ENCODE results near the gene WDFY1. TPM values are rescaled to one million over a fixed set of nuclear protein-coding genes. Genes with fewer than 3 reads are reported as not detected.
"Not testable (repeated sequence)": the region's sequence is repeated elsewhere in the genome, so short reads cannot be mapped to it uniquely, and the experiment has no call there.

The WDFY1 gene
- total RNA-seq, 2 donors from 2014 or later = 14.1 to 20.5 TPM

GRCh38 chr2:223969315-223969714 lies 24.2 kb upstream of the WDFY1 start:
- ATAC-seq = no peak
- no peak for DNase-seq
- intact Hi-C loops (cut with DNase I) = no loop called here

GRCh38 chr2:223967981-223968380 lies 22.8 kb upstream of the WDFY1 start:
- intact Hi-C loops (cut with DNase I) = no loop called here
- DNase-seq (no peak), ATAC-seq (no peak)

GRCh38 chr2:223959688-223960087 lies 14.6 kb upstream of the WDFY1 start:
- DNase-seq (no peak), ATAC-seq (peak in 1 of 2 donors; percentile 43)
- intact Hi-C loops (cut with DNase I) = no loop called here

- ATAC-seq = peak; percentile 99 to 100
- intact Hi-C loops (cut with DNase I) = no loop called here
Measured at GRCh38 chr2:223957092-223957851, 12.1 kb upstream of the WDFY1 start, which contains the start of gene MRPL44. Gene MRPL44 (plus strand): TSS chr2:223957463. CDS start chr2:223957473, 10 bp downstream.

GRCh38 chr2:223956300-223956699 lies 11.2 kb upstream of the WDFY1 start:
- ATAC-seq (no peak), DNase-seq (no peak)
- intact Hi-C loops (cut with DNase I) = no loop called here

More at GRCh38 chr2:223957092-223957851, 12.1 kb upstream of the WDFY1 start, which contains the start of gene MRPL44:
- peak; percentile 96 for DNase-seq

- intact Hi-C loops (cut with DNase I) = no loop called here
- no peak for DNase-seq
- ATAC-seq = peak in 1 of 2 donors; percentile 61
Measured at GRCh38 chr2:223954401-223954800, 9.3 kb upstream of the WDFY1 start.

- no peak for DNase-seq
- no peak for ATAC-seq
- intact Hi-C loops (cut with DNase I) = no loop called here
Measured at GRCh38 chr2:223952280-223952968, 7.3 kb upstream of the WDFY1 start.

GRCh38 chr2:223950448-223951347 lies 5.6 kb upstream of the WDFY1 start:
- ATAC-seq (no peak), DNase-seq (no peak)
- intact Hi-C loops (cut with DNase I) = no loop called here

- ATAC-seq = no peak
- intact Hi-C loops (cut with DNase I) = no loop called here
Measured at GRCh38 chr2:223949241-223949840, 4.2 kb upstream of the WDFY1 start.

GRCh38 chr2:223947711-223948205 lies 2.6 kb upstream of the WDFY1 start:
- DNase-seq (no peak), ATAC-seq (no peak)
- intact Hi-C loops (cut with DNase I) = no loop called here

More at GRCh38 chr2:223949241-223949840, 4.2 kb upstream of the WDFY1 start:
- no peak for DNase-seq

GRCh38 chr2:223945755-223946154 lies 620 bp upstream of the WDFY1 start:
- DNase-seq = no peak
- intact Hi-C loops (cut with DNase I) = no loop called here
- no peak for ATAC-seq

GRCh38 chr2:223944166-223944702 lies 901 bp downstream of the WDFY1 start:
- intact Hi-C loops (cut with DNase I) = no loop called here
- DNase-seq (peak; percentile 48), ATAC-seq (peak; percentile 56 to 72)

GRCh38 chr2:223943561-223944008 lies 1.6 kb downstream of the WDFY1 start:
- DNase-seq = peak; percentile 49
- intact Hi-C loops (cut with DNase I) = no loop called here
- ATAC-seq = peak in 1 of 2 donors; percentile 11

GRCh38 chr2:223943135-223943534 lies 2.0 kb downstream of the WDFY1 start:
- DNase-seq (no peak), ATAC-seq (no peak)
- intact Hi-C loops (cut with DNase I) = no loop called here

- no peak for DNase-seq
- intact Hi-C loops (cut with DNase I) = no loop called here
- peak in 1 of 2 donors; percentile 34 for ATAC-seq
Measured at GRCh38 chr2:223941579-223942277, 3.4 kb downstream of the WDFY1 start.

GRCh38 chr2:223939438-223939837 lies 5.7 kb downstream of the WDFY1 start:
- DNase-seq; ATAC-seq; intact Hi-C loops (cut with DNase I): not testable (repeated sequence)

- ATAC-seq = no peak
- intact Hi-C loops (cut with DNase I) = no loop called here
- no peak for DNase-seq
Measured at GRCh38 chr2:223937535-223937934, 7.6 kb downstream of the WDFY1 start.

- no peak for DNase-seq
- no peak for ATAC-seq
- intact Hi-C loops (cut with DNase I) = no loop called here
Measured at GRCh38 chr2:223936862-223937326, 8.2 kb downstream of the WDFY1 start.
